HG03342 (cell line): ENCODE results near the gene CHMP4A.

Experiments
- ATAC-seq: cut with Tn5 transposase; IDR thresholded peaks from one replicate; pipeline ENCODE4 v1.9.1; 2021; ENCODE audit warnings: mild to moderate bottlenecking, moderate library complexity; ENCODE audit not compliant: unreplicated experiment

The CHMP4A gene

GRCh38 chr14:24198814-24199524, 14.3 kb downstream of the CHMP4A start:
- ATAC-seq: no peak

DNA sequence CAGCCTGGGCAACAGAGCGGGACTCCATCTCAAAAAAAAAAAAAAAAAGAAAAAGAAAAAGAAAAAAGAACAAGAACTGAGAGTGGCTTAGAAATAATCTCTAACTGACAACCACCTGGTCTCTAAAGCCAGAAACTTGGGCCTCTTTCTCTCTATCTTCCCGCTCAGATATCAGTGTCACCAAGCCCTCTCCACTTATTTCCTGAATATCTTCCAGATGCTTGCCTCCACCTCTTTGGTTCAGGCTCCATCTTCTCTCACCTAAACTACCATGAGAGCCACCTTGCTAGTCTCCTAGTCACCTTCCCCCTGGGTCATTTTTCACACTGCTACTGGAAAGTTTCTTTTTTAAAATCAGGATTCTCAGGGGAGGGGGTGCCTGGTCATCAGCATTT, 16.2 kb downstream of the CHMP4A start:
- ATAC-seq: no peak

DNA sequence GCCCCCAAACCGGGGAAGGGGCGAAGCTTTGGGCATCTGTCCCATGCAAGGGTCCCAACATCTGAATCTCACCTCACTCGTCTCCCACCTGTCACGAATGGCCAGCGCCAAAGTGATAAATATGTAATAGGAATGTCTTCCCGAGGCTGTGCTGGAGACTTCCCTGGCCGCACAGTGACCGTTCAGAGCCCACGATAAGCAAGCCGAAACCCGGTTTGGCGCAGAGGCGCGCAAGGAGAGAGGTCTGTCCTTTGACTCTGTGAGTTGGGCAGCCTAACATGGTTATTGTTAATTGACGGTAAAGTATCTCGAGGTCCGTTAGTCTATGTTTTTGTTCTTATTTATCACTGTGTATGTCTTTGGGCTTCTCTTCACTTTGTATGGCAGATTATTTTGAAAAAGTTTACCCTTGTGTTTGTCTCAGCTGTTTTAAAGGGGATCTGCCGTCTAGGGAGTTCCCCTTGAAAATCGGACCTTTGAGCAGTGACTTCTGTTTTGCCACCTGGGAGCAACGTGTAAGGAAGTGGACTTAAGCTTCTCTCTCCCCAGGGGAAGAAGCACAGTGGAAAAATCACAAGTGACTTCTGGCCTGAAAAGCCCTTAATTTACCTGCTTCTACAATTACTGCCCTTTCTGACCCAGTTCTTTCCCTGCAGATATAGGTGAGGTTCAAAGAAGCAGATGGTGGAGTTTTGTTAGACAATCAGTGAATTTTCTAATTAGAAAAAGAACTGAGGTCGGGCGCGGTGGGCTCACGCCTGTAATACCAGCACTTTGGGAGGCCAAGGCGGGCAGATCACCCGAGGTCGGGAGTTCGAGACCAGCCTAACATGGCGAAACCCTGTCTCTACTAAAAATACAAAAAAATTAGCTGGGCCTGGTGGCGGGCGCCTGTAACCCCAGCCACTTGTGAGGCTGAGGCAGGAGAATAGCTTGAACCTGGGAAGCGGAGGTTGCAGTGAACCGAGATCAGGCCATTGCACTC, 16.9 kb downstream of the CHMP4A start:
- ATAC-seq: peak; percentile 4

- peak; percentile 79 for ATAC-seq
Measured at GRCh38 chr14:24195186-24196070, 17.9 kb downstream of the CHMP4A start, which contains the start of gene TM9SF1. TSS of gene TM9SF1 (minus strand) at chr14:24195441. CDS start at chr14:24195019, 422 bp downstream.

GRCh38 chr14:24194873-24195185, 18.5 kb downstream of the CHMP4A start:
- ATAC-seq: no peak

GRCh38 chr14:24194186-24194872, 19.0 kb downstream of the CHMP4A start:
- ATAC-seq: no peak

- ATAC-seq: no peak
Measured at GRCh38 chr14:24192933-24193332, 20.4 kb downstream of the CHMP4A start.

DNA sequence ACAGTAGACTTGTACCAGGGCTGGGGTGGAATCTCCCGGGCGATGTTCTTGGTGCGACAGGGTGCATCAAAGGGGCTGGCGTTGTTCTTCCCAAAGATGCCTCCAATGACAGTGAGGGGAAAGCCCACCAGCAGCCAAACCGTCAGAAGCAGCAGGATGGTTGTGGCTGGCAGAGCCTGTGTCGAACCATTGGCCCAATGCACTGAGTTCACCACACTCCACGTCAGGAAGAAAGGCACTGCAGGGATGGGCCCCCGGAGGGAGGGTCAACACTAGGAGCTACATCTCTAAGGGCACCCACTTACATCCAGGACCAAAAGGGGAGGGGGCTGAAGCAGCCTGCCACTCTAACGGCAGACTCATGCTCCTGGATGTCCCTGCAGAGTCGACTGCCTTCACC, 22.9 kb downstream of the CHMP4A start:
- no peak for ATAC-seq

DNA sequence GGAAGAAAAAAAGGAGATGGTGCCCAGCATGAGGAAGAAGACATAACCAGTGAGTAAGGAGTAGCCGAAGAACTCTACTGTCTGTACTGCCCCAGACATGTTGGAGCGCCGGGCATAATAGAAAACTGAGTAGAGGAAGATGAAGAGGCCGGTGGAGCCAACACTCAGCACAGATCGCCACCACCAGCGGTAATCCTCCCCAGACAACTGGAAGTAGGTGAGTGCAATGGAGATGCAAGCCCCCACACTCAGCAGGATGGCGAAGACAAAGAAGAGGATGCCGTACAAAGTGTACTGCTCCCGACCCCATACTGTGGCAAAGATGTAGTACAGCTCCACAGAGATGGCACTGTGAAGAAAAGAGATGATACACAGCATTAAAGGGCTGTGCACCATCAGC, 23.8 kb downstream of the CHMP4A start:
- no peak for ATAC-seq

- no peak for ATAC-seq
Measured at GRCh38 chr14:24189059-24189375, 24.3 kb downstream of the CHMP4A start.

DNA sequence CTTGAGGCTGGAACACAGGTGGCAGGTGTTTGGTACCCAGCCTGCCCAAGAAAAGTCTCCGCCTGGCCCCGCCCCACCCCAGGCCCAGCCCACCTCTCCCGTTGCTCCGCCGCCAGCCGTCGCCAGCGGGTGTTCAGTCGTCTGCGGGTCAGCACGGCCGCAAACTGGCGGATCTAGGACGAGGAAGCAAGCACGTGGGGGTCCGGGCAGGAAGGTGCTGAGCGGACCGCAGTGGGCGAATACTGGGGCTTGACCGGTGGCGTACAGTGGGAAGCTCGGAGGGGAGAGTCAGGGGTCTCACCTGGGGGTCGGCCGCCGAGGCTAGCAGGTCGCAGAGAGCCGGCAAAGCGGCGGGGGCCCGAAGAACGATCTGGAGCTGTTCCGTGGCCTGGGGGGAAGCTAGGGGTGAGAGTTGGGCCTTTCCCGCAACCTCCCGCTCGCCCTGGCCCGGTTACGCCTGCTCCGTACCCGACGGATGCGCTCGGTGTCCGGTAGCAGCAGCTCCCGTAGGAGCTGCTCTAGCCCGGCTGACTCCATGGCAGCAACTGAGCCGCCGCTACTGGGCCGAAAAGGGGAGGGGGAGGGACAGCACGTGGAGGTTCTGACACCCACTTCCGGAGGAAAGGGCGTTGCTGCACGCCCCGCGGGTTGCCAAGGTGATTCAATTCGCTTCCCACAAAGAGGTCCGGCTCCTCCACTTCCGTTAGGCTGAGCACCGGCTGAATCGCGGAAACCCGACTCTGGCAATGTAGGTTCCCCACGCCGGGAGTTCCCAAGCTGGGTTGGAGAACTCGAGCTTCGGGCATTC, 24.8 kb downstream of the CHMP4A start, which contains the start of gene IPO4:
Gene IPO4 (minus strand): TSS at position 566 of the 808 bp plus-strand sequence. CDS start 29 bp downstream, at position 537.
- ATAC-seq: peak; percentile 88

DNA sequence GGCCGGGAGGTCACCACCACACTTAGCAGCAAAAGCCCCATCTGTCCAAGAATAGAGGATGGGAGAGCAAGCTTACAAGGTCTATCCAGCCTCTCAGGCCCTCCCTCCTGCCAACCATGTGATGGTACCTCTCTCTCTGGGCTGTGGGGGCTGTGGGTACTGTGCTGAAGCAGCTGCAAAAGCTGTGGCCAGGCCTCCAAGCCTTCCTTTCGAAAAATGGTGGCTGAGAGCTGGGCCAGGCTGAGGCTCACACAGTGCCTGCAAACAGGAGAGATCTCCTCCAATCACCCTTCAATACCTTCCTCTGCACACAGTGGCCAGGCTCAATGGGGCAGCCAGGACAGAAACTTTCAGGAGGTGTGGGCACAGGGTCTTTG, 25.8 kb downstream of the CHMP4A start:
- no peak for ATAC-seq

- ATAC-seq: no peak
Measured at GRCh38 chr14:24186831-24187538, 26.3 kb downstream of the CHMP4A start.

- ATAC-seq: no peak
Measured at GRCh38 chr14:24185741-24186140, 27.5 kb downstream of the CHMP4A start.

- ATAC-seq: no peak
Measured at GRCh38 chr14:24185026-24185425, 28.3 kb downstream of the CHMP4A start.

- ATAC-seq: no peak
Measured at GRCh38 chr14:24184104-24184970, 29.0 kb downstream of the CHMP4A start.

GRCh38 chr14:24183014-24183481, 30.2 kb downstream of the CHMP4A start:
- no peak for ATAC-seq
